Kidney (tissue), 14 donors: Measurements from ENCODE around the gene YAF2. TPM values are rescaled to one million over a fixed set of nuclear protein-coding genes. Genes with fewer than 3 reads are reported as not detected.

Experiments
- DNase-seq, 5 donors: peaks; one replicate each; pipeline ENCODE4 v3.0.0-alpha.2; 2013 to 2020
- FAIRE-seq: peaks from 2 replicates; lab custom pipeline; 2012; peaks lifted over from hg19 to GRCh38; lab: Jason Lieb, UNC
- H3K27ac ChIP-seq, 2 donors: one replicate each; pipeline ENCODE4 v1.7.0; 2013; ENCODE audit warnings: low read depth in 2 of 2, low read length in 2 of 2, inconsistent platforms in 1 of 2
- H3K27me3 ChIP-seq: one replicate; pipeline ENCODE4 v1.7.1; 2013; ENCODE audit warnings: low read length, inconsistent platforms; ENCODE audit not compliant: control insufficient read depth, insufficient read depth
- H3K36me3 ChIP-seq, 3 donors: one replicate each; pipeline versions ENCODE4 v1.7.0 to v1.7.1; 2013; ENCODE audit warnings: low read length in 3 of 3, control low read depth in 1 of 3, inconsistent platforms in 1 of 3; ENCODE audit not compliant: insufficient read depth in 3 of 3, control insufficient read depth in 2 of 3
- H3K4me1 ChIP-seq, 3 donors: one replicate each; pipeline versions ENCODE4 v1.7.0 to v1.7.1; 2013; ENCODE audit warnings: low read length in 3 of 3, inconsistent platforms in 1 of 3, low read depth in 1 of 3; ENCODE audit not compliant: control insufficient read depth in 2 of 3, insufficient read depth in 2 of 3
- H3K4me3 ChIP-seq, 3 donors: one replicate each; pipeline versions ENCODE4 v1.7.0 to v1.8.1; 2013; ENCODE audit warnings: low read length in 3 of 3, control low read depth in 1 of 3, inconsistent platforms in 1 of 3
- H3K9ac ChIP-seq, 3 donors: one replicate each; pipeline versions ENCODE4 v1.7.0 to v1.7.1; 2013; ENCODE audit warnings: low read length in 3 of 3, control low read depth in 1 of 3, inconsistent platforms in 1 of 3
- H3K9me3 ChIP-seq, 3 donors: one replicate each; pipeline versions ENCODE4 v1.7.0 to v1.7.1; 2013; ENCODE audit warnings: low read length in 3 of 3, control low read depth in 1 of 3, inconsistent platforms in 1 of 3; ENCODE audit not compliant: control insufficient read depth in 2 of 3, insufficient read depth in 1 of 3
- intact Hi-C: fragments of 100-400 bp; cut with DNase I; formaldehyde crosslinking; loops from one replicate; pipeline ENCODE4 v1.11.1; 2022
- polyA plus RNA-seq: library from polyadenylated mRNA; stranded (reverse); fragments of 350-450 nt; fragmentation: Illumina TruSeq; extraction: RNeasy Lipid Tissue Mini Kit (QIAGEN cat#74804); gene quantifications from one replicate; pipeline ENCODE4 v1.2.3, GENCODE V29; 2014; ENCODE audit warnings: low read depth, low replicate concordance; ENCODE audit not compliant: insufficient read depth
- total RNA-seq: library from RNA; stranded (reverse); fragmentation: NEBNext Ultra II Directional; extraction: Animal tissue kit (Norgen Biotek cat#: 25700); gene quantifications from one replicate; pipeline ENCODE4 v1.2.1, GENCODE V29; 2021
- TF ChIP-seq, protein P1 (sequence below): IDR thresholded peaks from 3 replicates; pipeline ENCODE4 v1.5.1; 2012; ENCODE audit warnings: mild to moderate bottlenecking, moderate library complexity, borderline replicate concordance; ENCODE audit not compliant: insufficient read depth; ENCODE audit errors: extremely low read depth
- donor health status: control.
- donor health status: control.
- donor health status: control.
- donor health status: control.
- donor health status: control.
- donor health status: DM: yes; HTN: yes; CAD: no.
- donor health status: Normal renal cell carcinoma (clear cell type).

The YAF2 gene
- total and polyA plus RNA-seq, 2 donors from 2014 or later: 15.0 to 32.0 TPM

DNA sequence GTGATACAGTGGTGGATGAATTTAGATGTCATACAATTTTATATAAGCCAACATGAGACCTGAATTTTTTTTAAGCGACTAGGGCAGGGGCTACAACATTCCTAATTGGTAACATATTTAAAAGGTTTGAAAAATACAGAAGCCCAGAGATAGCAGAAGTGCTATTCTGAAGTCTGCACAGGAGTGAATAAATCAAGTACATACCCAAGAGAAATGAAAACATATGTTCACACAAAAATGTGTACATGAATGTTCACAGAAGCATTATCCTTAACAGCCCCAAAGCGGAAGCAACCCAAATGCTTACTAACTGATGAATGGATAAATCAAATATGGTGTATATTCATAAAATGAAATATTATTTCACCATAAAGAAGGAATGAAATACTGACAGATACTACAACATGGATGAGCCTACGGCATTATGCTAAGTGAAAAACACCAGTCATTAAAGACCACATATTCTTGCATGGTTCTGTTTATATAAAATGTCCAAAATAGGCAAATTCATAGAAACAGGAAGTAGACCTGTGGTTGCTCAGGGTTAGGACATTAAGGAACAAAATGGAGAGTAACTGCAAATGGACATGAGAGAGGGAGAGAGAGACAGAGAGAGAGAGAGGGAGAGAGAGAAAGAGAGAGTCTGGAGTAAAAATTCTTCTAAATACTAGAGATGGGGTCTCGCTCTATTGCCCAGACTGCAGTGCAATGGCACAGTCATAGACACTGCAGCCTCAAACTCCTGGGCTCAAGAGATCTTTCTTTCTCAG, 65.4 kb downstream of the YAF2 start:
- no peak overlapping the region for H3K27ac ChIP-seq
- no peak overlapping the region for H3K4me3 ChIP-seq
- TF ChIP-seq, protein P1, sequence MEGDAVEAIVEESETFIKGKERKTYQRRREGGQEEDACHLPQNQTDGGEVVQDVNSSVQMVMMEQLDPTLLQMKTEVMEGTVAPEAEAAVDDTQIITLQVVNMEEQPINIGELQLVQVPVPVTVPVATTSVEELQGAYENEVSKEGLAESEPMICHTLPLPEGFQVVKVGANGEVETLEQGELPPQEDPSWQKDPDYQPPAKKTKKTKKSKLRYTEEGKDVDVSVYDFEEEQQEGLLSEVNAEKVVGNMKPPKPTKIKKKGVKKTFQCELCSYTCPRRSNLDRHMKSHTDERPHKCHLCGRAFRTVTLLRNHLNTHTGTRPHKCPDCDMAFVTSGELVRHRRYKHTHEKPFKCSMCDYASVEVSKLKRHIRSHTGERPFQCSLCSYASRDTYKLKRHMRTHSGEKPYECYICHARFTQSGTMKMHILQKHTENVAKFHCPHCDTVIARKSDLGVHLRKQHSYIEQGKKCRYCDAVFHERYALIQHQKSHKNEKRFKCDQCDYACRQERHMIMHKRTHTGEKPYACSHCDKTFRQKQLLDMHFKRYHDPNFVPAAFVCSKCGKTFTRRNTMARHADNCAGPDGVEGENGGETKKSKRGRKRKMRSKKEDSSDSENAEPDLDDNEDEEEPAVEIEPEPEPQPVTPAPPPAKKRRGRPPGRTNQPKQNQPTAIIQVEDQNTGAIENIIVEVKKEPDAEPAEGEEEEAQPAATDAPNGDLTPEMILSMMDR: no peak
- intact Hi-C loops: no loop called here
- peaks cover 0 to 5% (median 0%) of the 10 kb centered on the region in 3 donors for H3K36me3 ChIP-seq
- H3K27me3 ChIP-seq: no peaks in the 10 kb centered on the region
- H3K4me1 ChIP-seq: no peaks in the 10 kb centered on the region
- DNase-seq (no peak), FAIRE-seq (no peak)
- H3K9ac ChIP-seq: no peak overlapping the region
- peaks cover 0 to 3% (median 0%) of the 10 kb centered on the region in 3 donors for H3K9me3 ChIP-seq

DNA sequence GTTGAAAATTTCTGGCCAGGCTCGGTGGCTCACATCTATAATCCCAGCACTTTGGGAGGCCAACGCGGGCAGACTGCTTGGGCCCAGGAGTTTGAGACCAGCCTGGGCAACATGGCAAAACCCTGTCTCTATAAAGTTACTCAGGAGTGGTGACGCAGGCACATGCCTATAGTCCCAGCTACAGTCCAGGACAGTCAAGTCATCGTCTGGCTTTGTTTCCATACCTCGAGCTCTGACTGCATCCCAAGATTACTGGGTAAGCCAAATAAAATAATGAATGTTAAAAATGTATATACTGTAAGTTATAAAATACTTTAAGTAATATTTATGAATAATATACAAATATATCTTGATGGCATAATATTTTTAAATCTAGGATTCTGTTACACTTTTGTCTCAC, 70.3 kb downstream of the YAF2 start:
- Histone ChIP-seq H3K27ac (no peak overlapping the region), H3K4me1 (peaks cover 0 to 2% (median 0%) of the 10 kb centered on the region in 3 donors), H3K9me3 (no peaks in the 10 kb centered on the region), H3K9ac (no peak overlapping the region), H3K36me3 (no peaks in the 10 kb centered on the region), H3K27me3 (no peaks in the 10 kb centered on the region), H3K4me3 (no peak overlapping the region)
- intact Hi-C loops: no loop called here
- DNase-seq (no peak), FAIRE-seq (no peak)
- TF ChIP-seq, protein P1: no peak

DNA sequence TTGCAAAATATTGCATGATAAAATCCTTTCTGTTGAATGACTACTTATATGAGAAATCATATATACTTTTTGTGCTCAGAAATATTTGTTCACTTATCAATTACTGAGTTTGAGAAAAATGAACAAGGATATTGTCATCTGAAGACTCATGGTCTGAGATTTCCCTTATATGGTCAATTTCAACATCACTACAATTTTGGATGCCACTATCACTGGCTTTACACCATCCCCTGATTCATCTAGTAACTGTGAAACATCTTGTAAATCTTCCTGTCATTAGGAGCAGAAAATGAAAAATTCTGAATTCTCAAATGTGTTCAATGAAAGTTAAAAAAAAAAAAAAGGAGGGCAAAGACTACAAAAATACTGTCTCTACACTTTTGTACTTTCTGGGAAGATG, 71.5 kb downstream of the YAF2 start:
- H3K4me3 ChIP-seq: no peak overlapping the region
- intact Hi-C loops: no loop called here
- H3K36me3 ChIP-seq: no peaks in the 10 kb centered on the region
- no peak overlapping the region for H3K9ac ChIP-seq
- TF ChIP-seq, protein P1: no peak
- peaks cover 0 to 4% (median 2%) of the 10 kb centered on the region in 3 donors for H3K4me1 ChIP-seq
- no peaks in the 10 kb centered on the region for H3K9me3 ChIP-seq
- FAIRE-seq (no peak), DNase-seq (no peak)
- H3K27ac ChIP-seq: no peak overlapping the region
- no peaks in the 10 kb centered on the region for H3K27me3 ChIP-seq
